HG02798 (cell line): ENCODE measurements around the gene NOXA1.
"Not testable (repeated sequence)": the region's sequence is repeated elsewhere in the genome, so short reads cannot be mapped to it uniquely, and the experiment has no call there.

Experiments
- ATAC-seq: cut with Tn5 transposase; IDR thresholded peaks from one replicate; pipeline ENCODE4 v1.9.1; 2021; ENCODE audit warnings: mild to moderate bottlenecking; ENCODE audit not compliant: unreplicated experiment, poor library complexity

The NOXA1 gene

GRCh38 chr9:137403269-137403668 is 19.9 kb upstream of the NOXA1 start:
- ATAC-seq = no peak

DNA sequence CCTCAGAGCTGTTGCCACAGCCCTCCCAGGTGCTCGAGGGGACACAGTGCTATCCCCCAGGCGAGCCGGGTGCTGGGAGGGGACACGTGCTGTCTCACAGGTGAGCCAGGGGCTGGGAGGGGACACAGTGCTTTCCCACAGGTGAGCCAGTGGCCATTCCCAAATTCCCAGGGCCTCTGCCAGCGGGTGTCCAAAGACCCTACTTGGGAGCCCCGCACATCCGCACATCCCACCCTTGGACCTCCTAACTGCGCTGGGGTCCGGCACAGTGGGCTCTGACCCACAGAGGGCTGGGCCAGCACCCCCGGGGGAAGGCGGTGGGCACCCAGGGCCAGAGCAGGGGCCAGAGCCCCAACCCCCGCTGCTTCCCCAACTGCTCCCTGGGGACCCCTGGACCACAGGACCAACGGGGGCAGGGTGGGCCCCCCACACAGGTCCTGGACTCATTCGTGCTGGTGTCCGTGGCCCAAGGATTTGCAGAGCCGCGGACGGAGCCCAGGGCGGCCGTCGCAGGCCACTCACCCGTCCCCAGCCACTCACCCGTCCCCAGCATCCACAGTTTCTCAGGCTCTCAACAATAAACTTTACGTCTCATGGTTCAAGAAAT is 18.1 kb upstream of the NOXA1 start:
- ATAC-seq = no peak

GRCh38 chr9:137405677-137406081 is 17.5 kb upstream of the NOXA1 start:
- ATAC-seq = no peak

- no peak for ATAC-seq
Observed at GRCh38 chr9:137406085-137406760, 17.0 kb upstream of the NOXA1 start.

- peak; percentile 50 for ATAC-seq
Observed at GRCh38 chr9:137406876-137407589, 16.2 kb upstream of the NOXA1 start.

- ATAC-seq = no peak
Observed at GRCh38 chr9:137407590-137408300, 15.4 kb upstream of the NOXA1 start.

GRCh38 chr9:137408651-137409405 is 14.4 kb upstream of the NOXA1 start:
- ATAC-seq = no peak

DNA sequence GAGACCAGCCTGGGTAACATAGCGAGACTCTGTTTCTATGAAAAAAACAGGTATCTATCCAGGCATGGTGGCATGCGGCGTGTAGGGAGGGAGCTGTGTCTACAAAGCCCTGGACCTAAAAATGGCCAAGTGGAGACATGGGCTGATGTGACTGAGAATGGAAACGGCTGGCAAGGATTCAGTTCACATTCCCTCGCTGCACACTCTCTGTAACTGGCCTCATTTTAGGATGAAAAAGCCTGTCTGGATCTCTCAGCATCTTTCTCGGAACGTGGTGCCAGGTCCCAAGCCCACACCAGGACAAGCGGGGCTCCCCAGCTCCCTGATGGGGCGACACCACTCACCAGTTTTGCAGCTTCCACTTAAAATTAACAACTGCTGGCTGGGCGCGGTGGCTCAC is 13.7 kb upstream of the NOXA1 start:
- ATAC-seq = no peak

GRCh38 chr9:137410236-137410890 is 12.8 kb upstream of the NOXA1 start:
- ATAC-seq = not testable (repeated sequence)

GRCh38 chr9:137410891-137411249 is 12.3 kb upstream of the NOXA1 start:
- no peak for ATAC-seq

DNA sequence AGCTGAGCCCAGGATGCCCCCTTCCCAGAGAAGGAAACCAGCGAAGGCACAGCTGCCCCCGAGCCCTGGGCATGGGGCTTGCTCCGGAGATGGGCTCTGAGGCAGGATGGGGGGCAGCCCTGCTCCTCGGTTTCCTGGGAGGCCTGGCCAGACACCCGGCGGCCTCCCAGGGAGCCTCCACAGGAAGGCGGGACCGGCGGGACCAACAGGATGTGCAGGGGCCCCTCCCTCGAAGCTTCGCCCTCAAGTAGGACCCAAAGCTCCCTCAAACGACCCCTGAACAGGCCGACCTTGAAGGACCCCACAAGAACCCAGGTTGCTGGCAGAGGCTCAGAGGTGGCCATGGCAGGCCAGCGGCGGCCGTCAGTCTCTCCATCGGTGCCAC is 11.9 kb upstream of the NOXA1 start:
- no peak for ATAC-seq

DNA sequence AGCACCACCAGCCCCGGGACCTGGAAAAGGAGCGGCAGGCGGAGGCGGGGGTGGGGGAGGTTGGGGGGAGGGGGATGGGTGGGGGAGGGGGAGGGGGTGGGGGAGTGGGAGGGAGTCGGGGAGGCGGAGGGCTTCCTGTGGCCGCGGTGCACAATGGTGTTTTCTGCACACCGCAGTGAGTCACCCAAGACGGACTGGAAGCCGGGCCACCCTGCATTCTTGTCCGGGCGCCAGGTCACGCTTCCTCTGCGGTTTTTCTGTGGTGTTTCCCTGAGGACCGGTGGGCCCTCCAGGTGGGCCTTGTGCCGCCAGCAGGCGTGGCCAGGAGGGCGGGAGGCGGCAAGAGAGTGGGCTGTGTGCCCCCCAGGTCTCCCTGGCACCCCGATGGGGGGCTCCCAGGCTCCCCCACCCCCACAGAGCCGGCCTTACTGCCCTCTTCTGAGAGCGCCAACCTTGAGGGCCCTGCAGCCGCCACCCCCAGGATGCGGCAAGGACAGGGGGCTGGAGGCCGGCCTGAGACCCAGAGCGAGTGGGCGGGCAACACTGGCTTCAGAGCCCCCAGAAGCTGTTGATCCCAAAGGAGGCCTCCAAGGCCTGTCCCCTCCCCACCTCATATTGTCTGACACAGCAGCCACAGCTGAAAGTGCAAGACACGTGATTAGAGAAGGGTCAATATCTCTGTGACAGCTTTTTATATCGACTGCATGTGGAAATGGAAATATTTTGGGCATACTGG is 11.4 kb upstream of the NOXA1 start:
- ATAC-seq = no peak

GRCh38 chr9:137412431-137412830 is 10.8 kb upstream of the NOXA1 start:
- ATAC-seq = no peak

DNA sequence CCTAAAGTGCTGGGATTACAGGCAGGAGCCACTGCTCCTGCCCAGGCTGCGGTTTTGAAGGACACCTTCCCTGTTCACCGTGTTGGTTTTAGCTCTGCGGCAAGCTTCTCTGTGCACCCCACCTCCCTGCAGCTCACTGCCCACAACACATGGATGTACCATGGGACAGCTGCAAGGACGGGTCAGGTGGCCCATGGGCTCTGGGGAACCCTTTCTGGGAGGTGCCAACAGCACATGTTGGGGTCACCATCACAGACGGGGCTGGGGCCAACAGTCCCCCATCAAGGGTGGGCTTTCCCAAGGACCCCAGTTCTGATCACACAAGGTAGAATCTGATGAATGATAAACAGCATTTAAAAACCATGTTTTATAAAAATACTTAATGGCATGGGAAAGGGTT is 7.7 kb upstream of the NOXA1 start:
- ATAC-seq = no peak

GRCh38 chr9:137416006-137416562 is 7.1 kb upstream of the NOXA1 start:
- ATAC-seq = no peak

DNA sequence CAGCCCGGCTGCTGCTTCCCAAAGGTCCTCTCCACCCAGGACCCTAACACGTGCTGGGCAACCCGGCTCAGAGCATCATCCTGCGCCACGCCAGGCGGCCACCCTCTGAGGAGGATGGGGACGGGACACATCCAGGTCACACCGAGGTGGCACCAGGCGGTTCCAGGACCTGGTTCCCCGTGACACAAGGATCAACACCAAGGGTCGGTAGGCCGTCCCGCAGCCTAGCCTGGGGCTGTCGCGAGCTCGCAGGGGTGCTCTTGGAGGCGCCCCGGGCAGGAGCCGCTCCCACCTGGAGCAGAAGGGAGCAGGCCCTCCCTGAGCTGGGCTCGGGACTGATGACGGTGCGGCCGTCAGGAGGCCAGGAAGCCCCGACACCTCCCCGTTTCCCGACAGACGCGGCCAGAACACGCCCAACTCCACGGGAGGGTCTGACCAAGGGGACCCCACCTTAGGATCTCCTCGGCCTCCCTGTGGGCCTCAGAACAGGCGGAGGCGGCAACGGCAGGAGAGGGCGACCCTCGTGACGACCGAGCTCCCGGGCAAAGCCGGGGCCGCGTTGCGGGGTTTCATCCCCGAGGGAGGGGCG is 6.5 kb upstream of the NOXA1 start:
- ATAC-seq = no peak

DNA sequence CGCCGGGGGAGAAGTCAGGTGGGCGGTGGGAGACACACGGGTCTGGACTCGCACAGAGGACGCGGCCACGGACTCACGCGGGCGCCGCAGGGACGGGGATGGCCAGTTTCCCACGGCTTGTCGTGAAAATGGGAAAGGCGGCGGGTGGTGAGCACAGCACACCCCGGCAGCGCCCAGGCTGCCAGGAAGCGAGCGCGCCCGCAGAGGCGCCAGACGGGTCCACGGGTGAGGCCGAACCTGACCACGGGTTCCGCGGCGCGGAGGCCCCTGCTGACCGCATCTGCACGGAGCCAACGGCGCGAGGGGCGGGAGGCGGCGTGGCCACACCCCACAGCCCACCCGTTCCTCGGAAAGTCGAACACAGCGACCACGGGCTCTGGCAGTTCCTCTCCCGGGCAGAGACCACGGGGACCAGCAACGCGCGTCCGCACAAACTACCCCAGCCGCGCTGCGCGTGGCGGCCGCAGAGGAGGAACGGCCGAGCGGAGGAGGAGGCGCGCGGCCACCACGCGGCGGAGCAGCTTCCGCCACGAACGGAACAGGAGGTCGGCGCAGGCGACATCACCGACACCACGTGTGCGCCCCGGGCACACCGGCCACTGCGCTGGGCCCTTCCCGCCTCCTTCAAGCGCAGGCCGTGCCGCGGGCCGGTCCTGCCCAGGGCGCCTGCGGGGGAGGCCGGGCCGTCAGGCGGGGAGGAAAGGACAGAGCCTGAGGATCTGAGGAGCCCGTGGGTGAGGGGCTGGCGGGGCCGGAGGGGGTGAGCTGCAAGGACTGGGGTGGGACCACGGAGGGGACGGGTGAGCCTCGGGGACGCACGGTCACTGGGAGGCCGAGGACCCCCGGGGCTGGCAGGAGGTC is 5.8 kb upstream of the NOXA1 start:
- no peak for ATAC-seq
